ENCODE results near the gene HDC.
A peak's percentile ranks its signal among the peaks of the same experiment; 100 is the strongest.

Gene HDC

GRCh38 chr15:50256188-50257041, 9.1 kb downstream of the HDC start:
- no peak for DNase-seq

- DNase-seq = no peak
Observed at GRCh38 chr15:50252556-50252955, 13.0 kb downstream of the HDC start.

GRCh38 chr15:50251638-50252182, 13.8 kb downstream of the HDC start:
- no peak for DNase-seq

GRCh38 chr15:50250760-50251394, 14.6 kb downstream of the HDC start:
- DNase-seq = no peak

GRCh38 chr15:50249704-50250103, 15.8 kb downstream of the HDC start:
- no peak for DNase-seq

- DNase-seq = peak; percentile 20
Observed at GRCh38 chr15:50248994-50249582, 16.4 kb downstream of the HDC start.

- peak; percentile 65 for DNase-seq
Observed at GRCh38 chr15:50247819-50248655, 17.5 kb downstream of the HDC start.

GRCh38 chr15:50246631-50247030, 18.9 kb downstream of the HDC start:
- DNase-seq = no peak

- DNase-seq = no peak
Observed at GRCh38 chr15:50244959-50245624, 20.4 kb downstream of the HDC start.

- no peak for DNase-seq
Observed at GRCh38 chr15:50244153-50244552, 21.4 kb downstream of the HDC start.

- peak; percentile 67 for DNase-seq
Observed at GRCh38 chr15:50241684-50242450, 23.7 kb downstream of the HDC start.

GRCh38 chr15:50238255-50238654, 27.3 kb downstream of the HDC start:
- no peak for DNase-seq

- DNase-seq = no peak
Observed at GRCh38 chr15:50236433-50236832, 29.1 kb downstream of the HDC start.

GRCh38 chr15:50235794-50236193, 29.7 kb downstream of the HDC start:
- DNase-seq = no peak

GRCh38 chr15:50234764-50235163, 30.8 kb downstream of the HDC start:
- no peak for DNase-seq

- no peak for DNase-seq
Observed at GRCh38 chr15:50233192-50233736, 32.3 kb downstream of the HDC start.

GRCh38 chr15:50232791-50233190, 32.7 kb downstream of the HDC start:
- no peak for DNase-seq

GRCh38 chr15:50231761-50232160, 33.8 kb downstream of the HDC start:
- DNase-seq = no peak

- DNase-seq = no peak
Observed at GRCh38 chr15:50229336-50229735, 36.2 kb downstream of the HDC start.

GRCh38 chr15:50228866-50229265, 36.7 kb downstream of the HDC start:
- DNase-seq = no peak

GRCh38 chr15:50227076-50227475, 38.5 kb downstream of the HDC start:
- no peak for DNase-seq

All from MV-4-11 (cell line).